ENCODE results near the gene MCEMP1. TPM values are rescaled to one million over a fixed set of nuclear protein-coding genes. Genes with fewer than 3 reads are reported as not detected.

The MCEMP1 gene
- total and polyA plus RNA-seq, 2 of the 13 experiments (the other 11 are each of a cell fraction or from before 2014, with no cell fraction given): not detected

DNA sequence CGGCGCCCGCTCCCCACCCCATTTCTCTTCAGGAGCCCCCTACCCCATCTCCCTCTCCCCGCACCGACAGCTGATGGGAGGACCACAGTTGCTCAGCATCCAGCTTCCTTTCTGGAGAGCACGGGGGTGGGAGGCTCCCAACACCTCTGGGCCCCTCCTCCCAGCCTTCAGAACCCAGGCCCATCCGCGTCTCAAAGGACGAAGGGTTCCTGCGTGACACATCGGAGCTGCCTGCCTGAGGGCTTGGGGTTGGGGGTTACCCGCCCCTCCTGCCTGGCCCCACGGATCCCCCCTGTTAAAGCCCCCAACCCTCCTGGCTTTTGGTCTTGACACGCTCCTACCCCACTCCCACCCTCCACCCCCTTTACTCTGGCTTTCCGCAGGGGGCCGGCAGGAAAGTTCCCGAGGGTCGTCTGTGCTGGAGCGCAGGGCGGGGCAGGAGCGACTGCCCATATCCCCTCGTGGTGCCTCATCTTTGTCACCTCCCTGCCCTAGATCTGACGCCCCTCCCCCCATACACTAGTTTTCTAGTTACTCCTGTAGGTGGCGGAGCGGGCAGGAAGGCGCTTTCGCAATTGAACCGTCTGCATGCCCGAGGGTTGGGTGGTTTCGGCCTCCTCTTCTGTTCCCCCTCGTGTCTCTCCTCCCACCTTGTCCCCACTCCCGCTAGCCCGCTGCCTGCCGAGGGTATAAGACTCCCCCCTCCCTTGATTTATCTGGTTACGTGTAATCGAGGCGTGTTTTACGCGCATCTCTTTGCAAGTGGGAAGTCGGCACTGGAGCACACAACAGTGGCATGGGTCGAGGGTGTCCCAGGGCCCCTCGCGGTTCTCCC is 4.7 kb downstream of the MCEMP1 start (continued):
- TF ChIP-seq, protein P1, sequence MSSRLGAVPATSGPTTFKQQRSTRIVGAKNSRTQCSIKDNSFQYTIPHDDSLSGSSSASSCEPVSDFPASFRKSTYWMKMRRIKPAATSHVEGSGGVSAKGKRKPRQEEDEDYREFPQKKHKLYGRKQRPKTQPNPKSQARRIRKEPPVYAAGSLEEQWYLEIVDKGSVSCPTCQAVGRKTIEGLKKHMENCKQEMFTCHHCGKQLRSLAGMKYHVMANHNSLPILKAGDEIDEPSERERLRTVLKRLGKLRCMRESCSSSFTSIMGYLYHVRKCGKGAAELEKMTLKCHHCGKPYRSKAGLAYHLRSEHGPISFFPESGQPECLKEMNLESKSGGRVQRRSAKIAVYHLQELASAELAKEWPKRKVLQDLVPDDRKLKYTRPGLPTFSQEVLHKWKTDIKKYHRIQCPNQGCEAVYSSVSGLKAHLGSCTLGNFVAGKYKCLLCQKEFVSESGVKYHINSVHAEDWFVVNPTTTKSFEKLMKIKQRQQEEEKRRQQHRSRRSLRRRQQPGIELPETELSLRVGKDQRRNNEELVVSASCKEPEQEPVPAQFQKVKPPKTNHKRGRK (CRISPR knock-in tag; IDR thresholded peaks at IDR 0.05): no peak
- TF ChIP-seq, protein P2, sequence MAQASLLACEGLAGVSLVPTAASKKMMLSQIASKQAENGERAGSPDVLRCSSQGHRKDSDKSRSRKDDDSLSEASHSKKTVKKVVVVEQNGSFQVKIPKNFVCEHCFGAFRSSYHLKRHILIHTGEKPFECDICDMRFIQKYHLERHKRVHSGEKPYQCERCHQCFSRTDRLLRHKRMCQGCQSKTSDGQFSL (CRISPR knock-in tag; IDR thresholded peaks at IDR 0.05): no peak
- TF ChIP-seq ZSCAN22 (CRISPR knock-in tag; IDR thresholded peaks at IDR 0.05) (no peak), RFXANK (CRISPR knock-in tag; IDR thresholded peaks at IDR 0.05) (no peak), RFX1 (IDR thresholded peaks at IDR 0.05) (no peak), BCL6 (CRISPR knock-in tag; IDR thresholded peaks at IDR 0.05) (peak; percentile 33; the same call in 1 of the 2 replicates), ZNF510 (CRISPR knock-in tag; IDR thresholded peaks at IDR 0.05; ENCODE audit: low read depth) (no peak), ZNF383 (CRISPR knock-in tag; IDR thresholded peaks at IDR 0.05; ENCODE audit: borderline replicate concordance) (no peak), MYC (CRISPR knock-in tag; IDR thresholded peaks at IDR 0.05; ENCODE audit: borderline replicate concordance) (no peak), NAIF1 (CRISPR knock-in tag; IDR thresholded peaks at IDR 0.05; ENCODE audit: borderline replicate concordance) (0 out of 2 replicates have a peak, but pooled peaks have one; percentile 2), STAG1 (CRISPR knock-in tag; IDR thresholded peaks at IDR 0.05) (no peak; the same call in 1 of the 2 replicates), ZMYM3 (CRISPR knock-in tag; IDR thresholded peaks at IDR 0.05) (peak; percentile 43; the same call in 1 of the 2 replicates), ZNF337 (CRISPR knock-in tag; IDR thresholded peaks at IDR 0.05; ENCODE audit: borderline replicate concordance, low read depth) (no peak), ZNF562 (CRISPR knock-in tag; IDR thresholded peaks at IDR 0.05; ENCODE audit: borderline replicate concordance) (no peak), RFXAP (CRISPR knock-in tag; IDR thresholded peaks at IDR 0.05; ENCODE audit: borderline replicate concordance) (no peak), CHCHD3 (CRISPR knock-in tag; IDR thresholded peaks at IDR 0.05) (no peak), RBAK (CRISPR knock-in tag; IDR thresholded peaks at IDR 0.05) (0 out of 2 replicates have a peak, but pooled peaks have one; percentile 22), PHF5A (CRISPR knock-in tag; IDR thresholded peaks at IDR 0.05; ENCODE audit: low read depth, unreplicated experiment) (no peak)
- TF ChIP-seq, protein P3, sequence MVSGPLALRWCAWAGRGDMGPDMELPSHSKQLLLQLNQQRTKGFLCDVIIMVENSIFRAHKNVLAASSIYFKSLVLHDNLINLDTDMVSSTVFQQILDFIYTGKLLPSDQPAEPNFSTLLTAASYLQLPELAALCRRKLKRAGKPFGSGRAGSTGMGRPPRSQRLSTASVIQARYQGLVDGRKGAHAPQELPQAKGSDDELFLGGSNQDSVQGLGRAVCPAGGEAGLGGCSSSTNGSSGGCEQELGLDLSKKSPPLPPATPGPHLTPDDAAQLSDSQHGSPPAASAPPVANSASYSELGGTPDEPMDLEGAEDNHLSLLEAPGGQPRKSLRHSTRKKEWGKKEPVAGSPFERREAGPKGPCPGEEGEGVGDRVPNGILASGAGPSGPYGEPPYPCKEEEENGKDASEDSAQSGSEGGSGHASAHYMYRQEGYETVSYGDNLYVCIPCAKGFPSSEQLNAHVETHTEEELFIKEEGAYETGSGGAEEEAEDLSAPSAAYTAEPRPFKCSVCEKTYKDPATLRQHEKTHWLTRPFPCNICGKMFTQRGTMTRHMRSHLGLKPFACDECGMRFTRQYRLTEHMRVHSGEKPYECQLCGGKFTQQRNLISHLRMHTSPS (CRISPR knock-in tag; IDR thresholded peaks at IDR 0.05; ENCODE audit: low read depth): no peak
- TF ChIP-seq, protein P4, sequence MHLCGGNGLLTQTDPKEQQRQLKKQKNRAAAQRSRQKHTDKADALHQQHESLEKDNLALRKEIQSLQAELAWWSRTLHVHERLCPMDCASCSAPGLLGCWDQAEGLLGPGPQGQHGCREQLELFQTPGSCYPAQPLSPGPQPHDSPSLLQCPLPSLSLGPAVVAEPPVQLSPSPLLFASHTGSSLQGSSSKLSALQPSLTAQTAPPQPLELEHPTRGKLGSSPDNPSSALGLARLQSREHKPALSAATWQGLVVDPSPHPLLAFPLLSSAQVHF (CRISPR knock-in tag; IDR thresholded peaks at IDR 0.05): no peak
- TF ChIP-seq, protein P5, sequence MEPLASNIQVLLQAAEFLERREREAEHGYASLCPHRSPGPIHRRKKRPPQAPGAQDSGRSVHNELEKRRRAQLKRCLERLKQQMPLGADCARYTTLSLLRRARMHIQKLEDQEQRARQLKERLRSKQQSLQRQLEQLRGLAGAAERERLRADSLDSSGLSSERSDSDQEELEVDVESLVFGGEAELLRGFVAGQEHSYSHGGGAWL (CRISPR knock-in tag; IDR thresholded peaks at IDR 0.05): no peak
- TF ChIP-seq, protein P6, sequence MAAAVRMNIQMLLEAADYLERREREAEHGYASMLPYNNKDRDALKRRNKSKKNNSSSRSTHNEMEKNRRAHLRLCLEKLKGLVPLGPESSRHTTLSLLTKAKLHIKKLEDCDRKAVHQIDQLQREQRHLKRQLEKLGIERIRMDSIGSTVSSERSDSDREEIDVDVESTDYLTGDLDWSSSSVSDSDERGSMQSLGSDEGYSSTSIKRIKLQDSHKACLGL (CRISPR knock-in tag; IDR thresholded peaks at IDR 0.05): no peak; the same call in 1 of the 2 replicates
- TF ChIP-seq, protein P7, sequence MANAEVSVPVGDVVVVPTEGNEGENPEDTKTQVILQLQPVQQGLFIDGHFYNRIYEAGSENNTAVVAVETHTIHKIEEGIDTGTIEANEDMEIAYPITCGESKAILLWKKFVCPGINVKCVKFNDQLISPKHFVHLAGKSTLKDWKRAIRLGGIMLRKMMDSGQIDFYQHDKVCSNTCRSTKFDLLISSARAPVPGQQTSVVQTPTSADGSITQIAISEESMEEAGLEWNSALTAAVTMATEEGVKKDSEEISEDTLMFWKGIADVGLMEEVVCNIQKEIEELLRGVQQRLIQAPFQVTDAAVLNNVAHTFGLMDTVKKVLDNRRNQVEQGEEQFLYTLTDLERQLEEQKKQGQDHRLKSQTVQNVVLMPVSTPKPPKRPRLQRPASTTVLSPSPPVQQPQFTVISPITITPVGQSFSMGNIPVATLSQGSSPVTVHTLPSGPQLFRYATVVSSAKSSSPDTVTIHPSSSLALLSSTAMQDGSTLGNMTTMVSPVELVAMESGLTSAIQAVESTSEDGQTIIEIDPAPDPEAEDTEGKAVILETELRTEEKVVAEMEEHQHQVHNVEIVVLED (CRISPR knock-in tag; IDR thresholded peaks at IDR 0.05; ENCODE audit: borderline replicate concordance): no peak

Measured in HepG2 (cell line).